Sigmoid colon (tissue), 4 donors: ENCODE measurements around the gene WDFY2.

Experiments used
- CTCF ChIP-seq, 4 experiments: fragments of 450-650 bp in 3 of 4; fragments of 200-600 bp in 1 of 4; IDR thresholded peaks; one replicate each; pipeline ENCODE4 v1.5.1; 2016 to 2019; ENCODE audit warnings: antibody characterized with exemption in 4 of 4, mild to moderate bottlenecking in 3 of 4, moderate library complexity in 2 of 4
- POLR2A ChIP-seq, 2 donors: fragments of 450-650 bp; IDR thresholded peaks; one replicate each; pipeline ENCODE4 v1.6.1; 2016; ENCODE audit warnings: antibody characterized with exemption in 2 of 2, mild to moderate bottlenecking in 2 of 2, moderate library complexity in 2 of 2
- POLR2AphosphoS5 ChIP-seq, 4 donors: sonication (generic); formaldehyde crosslinking; IDR thresholded peaks; one replicate each; pipeline ENCODE4 v1.6.1; 2017; ENCODE audit warnings: antibody characterized with exemption in 4 of 4

- TF ChIP-seq CTCF (IDR thresholded peaks at IDR 0.05) (no peak), POLR2AphosphoS5 (IDR thresholded peaks at IDR 0.05) (no peak), POLR2A (IDR thresholded peaks at IDR 0.05) (no peak)
Observed at GRCh38 chr13:51618626-51619025, 34.4 kb downstream of the WDFY2 start.
